Suprapubic skin (tissue), 4 donors: ENCODE data around the gene ERF.

ENCODE experiments used
- CTCF ChIP-seq, 2 donors: fragments of 200-600 bp in 1 of 2; fragments of 450-650 bp in 1 of 2; sonication (generic) in 1 of 2; IDR thresholded peaks; one replicate each; pipeline ENCODE4 v1.5.1; 2016 to 2019; ENCODE audit warnings: antibody characterized with exemption in 2 of 2, mild to moderate bottlenecking in 1 of 2, moderate library complexity in 1 of 2
- EP300 ChIP-seq: sonication (generic); formaldehyde crosslinking; IDR thresholded peaks from one replicate; pipeline ENCODE4 v1.6.1; 2017; ENCODE audit warnings: antibody characterized with exemption
- POLR2A ChIP-seq, 2 donors: fragments of 450-650 bp; IDR thresholded peaks; one replicate each; pipeline ENCODE4 v1.6.1; 2017; ENCODE audit warnings: antibody characterized with exemption in 2 of 2, mild to moderate bottlenecking in 2 of 2, moderate library complexity in 2 of 2
- POLR2AphosphoS5 ChIP-seq, 3 donors: sonication (generic); formaldehyde crosslinking; IDR thresholded peaks; one replicate each; pipeline ENCODE4 v1.6.1; 2017; ENCODE audit warnings: antibody characterized with exemption in 3 of 3

GRCh38 chr19:42246143-42246921 is 8.6 kb downstream of the ERF start:
- TF ChIP-seq POLR2AphosphoS5 (IDR thresholded peaks at IDR 0.05) = no peak
- peak; percentile 53 to 74 for TF ChIP-seq CTCF (IDR thresholded peaks at IDR 0.05)
- TF ChIP-seq POLR2A (IDR thresholded peaks at IDR 0.05) = no peak
- TF ChIP-seq EP300 = no peak
